Activated CD4-positive, alpha-beta T cell treated with anti-CD3 and anti-CD28 coated beads, Interleukin-2, amount 50 U/mL, for 1 hour (primary cell): ENCODE measurements around the gene GPSM3.
A peak's percentile ranks its signal among the peaks of the same experiment; 100 is the strongest.
"Not testable (repeated sequence)": the region's sequence is repeated elsewhere in the genome, so short reads cannot be mapped to it uniquely, and the experiment has no call there.

Experiments
- DNase-seq: peaks from one replicate; pipeline ENCODE4 v3.0.0-alpha.2; 2020

Gene GPSM3, protein sequence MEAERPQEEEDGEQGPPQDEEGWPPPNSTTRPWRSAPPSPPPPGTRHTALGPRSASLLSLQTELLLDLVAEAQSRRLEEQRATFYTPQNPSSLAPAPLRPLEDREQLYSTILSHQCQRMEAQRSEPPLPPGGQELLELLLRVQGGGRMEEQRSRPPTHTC

DNA sequence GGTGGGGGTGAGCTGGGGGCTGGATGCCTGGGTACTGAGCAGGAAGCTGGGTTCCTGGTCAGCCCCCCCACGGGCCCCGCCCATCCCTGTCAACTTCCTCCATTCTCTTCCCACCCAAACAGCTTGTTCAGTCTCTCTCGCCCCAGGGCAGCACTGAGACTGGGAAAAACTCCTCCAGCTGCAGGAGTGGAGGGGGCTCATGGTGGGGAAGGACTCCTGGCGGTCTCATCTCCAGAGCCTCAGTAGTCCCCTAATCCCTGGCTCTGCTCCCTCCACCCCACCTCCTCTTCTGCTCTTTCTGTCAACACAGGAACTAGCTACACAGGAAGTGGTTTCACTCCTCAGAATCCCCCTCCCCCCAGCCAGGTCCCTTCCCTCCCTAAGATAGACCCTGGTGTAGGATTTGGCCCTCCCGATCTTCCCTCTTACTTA is at the start of gene GPSM3:
Gene GPSM3, minus strand, starts transcription at position 36 of the 432 bp plus-strand sequence. CDS start 130 bp downstream, outside the sequence.
- DNase-seq: peak; percentile 41

- DNase-seq: no peak
Observed at GRCh38 chr6:32240686-32241085, 48.2 kb upstream of the GPSM3 start.

- DNase-seq: no peak
Observed at GRCh38 chr6:32239462-32239861, 47.0 kb upstream of the GPSM3 start.

- no peak for DNase-seq
Observed at GRCh38 chr6:32234934-32235333, 42.5 kb upstream of the GPSM3 start.

DNA sequence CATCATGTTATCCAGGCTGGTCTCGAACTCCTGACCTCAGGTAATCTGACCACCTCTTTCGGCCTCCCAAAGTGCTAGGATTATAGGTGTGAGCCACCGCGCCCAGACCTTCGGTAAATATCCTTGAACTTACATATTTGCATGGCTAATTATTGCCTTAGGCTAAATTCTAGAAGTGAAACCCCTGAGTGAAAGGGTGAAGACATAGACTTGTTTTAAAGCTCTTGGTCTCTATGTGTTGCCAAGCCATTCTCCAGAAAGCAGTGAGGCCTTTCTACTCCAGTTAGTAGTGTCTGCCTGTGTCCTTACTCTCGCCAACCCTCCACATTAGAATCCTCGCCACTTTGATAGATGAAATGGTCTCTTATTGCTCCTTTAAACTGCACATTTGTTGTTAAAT is 34.0 kb upstream of the GPSM3 start:
- no peak for DNase-seq

GRCh38 chr6:32224696-32225095 is 32.3 kb upstream of the GPSM3 start:
- no peak for DNase-seq

DNA sequence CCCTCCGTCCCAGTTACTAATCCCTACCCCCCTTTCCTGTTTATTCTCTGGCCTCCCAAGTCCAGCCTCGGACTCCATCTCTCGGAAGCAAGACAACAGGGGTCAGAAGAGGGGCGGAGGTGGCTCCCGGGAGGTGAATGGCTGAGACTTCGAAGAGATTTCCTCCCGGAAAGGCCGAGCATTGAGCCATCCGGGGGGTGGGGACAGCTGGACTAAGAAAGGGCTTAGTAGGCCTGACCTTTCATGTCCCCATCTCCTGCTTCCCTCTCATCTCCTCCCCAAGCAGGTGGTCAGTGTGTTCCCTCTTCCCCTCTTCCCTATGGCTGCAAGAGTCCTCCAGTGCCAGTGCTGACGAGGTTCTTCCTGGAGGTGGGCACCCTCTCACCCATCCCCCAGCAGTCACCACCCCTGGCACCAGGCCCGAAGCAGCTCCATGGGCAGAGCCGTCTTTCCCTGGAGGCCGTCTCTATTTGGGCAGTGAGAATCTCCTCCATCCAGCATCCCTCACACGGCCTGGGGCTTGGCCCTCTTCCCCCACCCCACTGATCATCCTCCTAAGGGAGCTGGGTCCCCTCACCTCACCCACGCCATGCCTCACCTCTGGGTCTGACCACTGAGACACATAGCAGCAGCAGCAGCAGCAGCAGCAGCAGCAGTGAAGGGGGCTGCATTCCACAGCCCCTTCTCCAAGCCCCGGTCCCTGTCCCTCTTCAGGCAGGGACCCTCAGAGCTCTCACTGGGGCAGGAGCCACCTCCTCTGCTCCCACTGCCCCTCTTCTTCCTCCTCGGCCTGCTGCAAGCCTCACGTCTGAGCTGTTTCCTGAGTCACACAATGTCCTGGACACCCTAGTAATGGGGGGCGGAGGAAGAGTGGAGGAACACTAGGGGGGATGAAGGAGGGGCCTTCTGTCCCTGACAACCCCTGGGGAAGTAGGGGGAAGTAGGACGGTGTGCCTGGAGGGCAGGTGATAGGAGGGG is 31.1 kb upstream of the GPSM3 start, which contains the start of gene NOTCH4:
Gene NOTCH4, minus strand, starts transcription at position 810 of the 978 bp plus-strand sequence. Its CDS starts 139 bp downstream, at position 671.
- DNase-seq: no peak

- DNase-seq: no peak
Observed at GRCh38 chr6:32222333-32223230, 30.1 kb upstream of the GPSM3 start.

GRCh38 chr6:32220021-32220420 is 27.6 kb upstream of the GPSM3 start:
- DNase-seq: no peak

- no peak for DNase-seq
Observed at GRCh38 chr6:32218167-32218566, 25.7 kb upstream of the GPSM3 start.

- DNase-seq: no peak
Observed at GRCh38 chr6:32216998-32217397, 24.6 kb upstream of the GPSM3 start.

DNA sequence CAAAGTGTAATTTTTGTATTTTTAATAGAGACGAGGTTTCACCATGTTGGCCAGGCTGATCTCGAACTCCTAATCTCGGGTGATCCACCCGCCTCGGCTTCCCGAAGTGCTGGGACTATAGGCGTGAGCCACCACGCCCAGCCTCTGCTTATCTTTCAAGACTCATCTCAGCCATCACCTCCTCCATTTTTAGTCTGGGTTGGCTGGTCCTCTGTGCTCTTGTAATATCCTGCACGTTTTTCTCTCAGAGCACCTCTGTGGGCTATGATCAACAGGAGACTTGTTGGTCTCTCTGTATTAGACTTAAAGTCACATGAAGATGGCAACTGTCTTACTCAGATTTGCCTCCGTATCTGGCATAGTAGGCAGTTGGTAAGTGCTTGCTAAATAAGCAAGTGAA is 23.8 kb upstream of the GPSM3 start:
- no peak for DNase-seq

DNA sequence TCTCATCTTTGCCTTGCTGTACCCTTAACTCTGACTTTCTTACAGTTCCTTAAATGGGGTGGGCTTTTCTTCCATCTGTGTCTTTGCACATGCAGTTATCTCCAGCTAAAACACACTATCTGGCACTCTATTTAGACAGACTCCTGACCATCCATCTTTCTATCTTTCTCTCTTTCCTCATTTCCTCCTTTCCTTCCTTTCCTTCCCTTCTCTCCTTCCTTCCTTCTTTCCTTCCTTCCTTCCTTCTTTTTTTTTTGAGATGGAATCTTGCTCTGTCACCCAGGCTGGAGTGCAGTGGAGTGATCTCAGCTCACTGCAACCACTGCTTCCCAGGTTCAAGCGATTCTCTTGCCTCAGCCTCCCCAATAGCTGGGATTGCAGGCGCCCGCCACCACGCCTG is 23.2 kb upstream of the GPSM3 start:
- no peak for DNase-seq

DNA sequence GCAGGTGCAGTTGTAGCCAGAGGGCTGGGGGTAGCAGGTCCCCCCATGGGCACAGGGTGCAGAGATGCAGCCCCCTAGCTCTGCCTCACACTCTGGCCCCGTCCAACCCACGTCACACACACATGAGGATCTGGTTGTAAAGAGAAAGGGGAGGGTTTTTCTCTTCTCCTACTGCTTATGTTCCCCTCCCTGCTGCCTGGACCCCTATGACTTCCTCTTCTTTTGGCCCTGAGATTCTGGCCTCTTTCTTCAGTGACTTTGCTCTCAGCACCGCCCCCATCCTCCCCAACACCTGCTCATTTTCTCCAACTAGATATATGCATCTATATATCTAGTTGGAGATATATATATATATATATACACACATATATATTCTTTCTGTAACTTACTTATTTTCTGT is 21.7 kb upstream of the GPSM3 start:
- no peak for DNase-seq

DNA sequence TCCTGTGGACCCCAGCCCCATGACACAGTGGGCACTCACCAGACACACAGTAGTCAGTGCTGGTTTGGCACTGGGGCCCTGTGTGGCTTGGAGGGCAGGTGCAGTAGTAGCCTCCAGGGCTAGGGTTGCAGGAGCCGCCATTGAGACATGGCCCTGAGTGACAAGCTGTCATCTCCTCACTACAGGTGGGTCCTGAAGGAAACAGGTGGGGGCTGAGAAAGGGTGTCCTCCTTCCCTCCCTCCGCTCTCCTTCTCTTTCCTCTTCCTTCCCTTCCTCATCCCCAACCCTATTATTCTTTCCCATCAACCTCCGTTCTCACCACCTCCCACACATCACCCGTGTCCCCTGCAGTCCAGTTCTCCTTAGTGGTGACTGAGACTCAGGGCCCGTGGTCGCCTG is 21.2 kb upstream of the GPSM3 start:
- DNase-seq: no peak

DNA sequence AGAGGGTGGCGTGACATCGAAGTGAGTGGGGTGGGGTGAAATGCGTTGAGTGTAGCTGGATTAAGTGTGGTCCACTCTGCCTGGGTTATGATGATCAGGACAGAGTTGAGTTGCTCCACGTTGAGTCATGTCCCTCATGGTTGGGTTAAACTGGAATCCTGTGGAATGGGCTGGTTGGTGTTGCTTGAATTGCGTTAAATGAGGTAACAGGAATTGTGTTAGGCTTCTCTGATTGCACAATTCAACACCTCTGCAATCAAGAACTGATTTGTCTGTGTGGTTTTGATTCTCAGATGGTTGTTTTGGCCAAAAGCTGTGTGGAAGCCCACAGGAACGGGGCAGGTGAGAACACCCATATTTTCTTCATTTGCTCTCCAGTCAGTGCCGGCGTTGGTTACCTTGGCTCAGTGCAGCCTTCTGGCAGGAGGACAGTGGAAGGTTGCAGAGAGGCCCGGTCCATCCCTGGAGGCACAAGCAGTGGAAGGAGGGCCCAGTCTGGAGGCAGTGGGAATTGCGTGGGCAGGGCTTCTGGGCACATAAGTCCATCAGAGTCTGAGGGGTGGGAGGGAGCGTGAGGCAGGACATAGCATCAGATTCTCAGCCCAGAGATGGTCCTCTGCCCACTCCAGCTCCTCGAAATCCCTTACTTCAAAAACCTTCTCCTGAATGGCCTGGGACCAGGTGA is 19.8 kb upstream of the GPSM3 start:
- DNase-seq: no peak

- not testable (repeated sequence) for DNase-seq
Observed at GRCh38 chr6:32211432-32211831, 19.0 kb upstream of the GPSM3 start.

DNA sequence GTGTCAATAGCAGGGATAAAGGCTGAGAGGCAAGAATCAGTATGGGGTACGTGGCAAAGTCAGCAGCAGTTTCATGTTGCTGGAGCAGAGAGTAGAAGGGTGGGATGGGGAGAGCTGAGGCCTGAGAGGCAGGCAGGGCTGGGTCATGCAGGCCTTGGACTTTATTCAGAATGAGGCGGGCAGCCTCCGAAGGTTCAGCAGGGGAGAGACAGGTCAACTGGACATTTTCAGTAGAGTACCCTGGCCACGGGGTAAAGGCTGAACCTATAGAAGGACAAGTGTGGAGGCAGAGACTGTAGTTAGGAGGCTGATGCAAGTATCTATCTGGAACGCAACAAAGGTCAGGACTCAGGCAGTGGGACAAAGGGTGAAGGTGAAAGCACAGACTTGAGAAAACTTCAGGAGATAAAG is 17.8 kb upstream of the GPSM3 start:
- no peak for DNase-seq

DNA sequence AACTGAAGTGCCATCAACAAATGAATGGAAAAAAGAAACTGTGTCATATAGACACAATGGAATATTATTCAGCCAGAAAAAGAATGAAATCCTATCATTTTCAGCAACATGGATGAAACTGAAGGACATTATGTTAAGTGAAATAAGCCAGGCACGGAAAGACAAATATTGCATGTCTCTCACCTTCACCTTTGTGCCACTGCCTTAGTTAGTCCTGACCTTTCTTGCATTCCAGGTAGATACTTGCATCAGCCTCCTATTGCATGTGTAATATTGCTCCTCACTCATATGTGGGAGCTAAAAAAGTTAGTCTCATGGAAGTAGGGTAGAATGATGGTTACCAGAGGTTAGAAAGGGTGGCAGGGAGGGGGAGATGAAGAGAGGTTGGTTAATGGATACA is 16.6 kb upstream of the GPSM3 start:
- DNase-seq: no peak

DNA sequence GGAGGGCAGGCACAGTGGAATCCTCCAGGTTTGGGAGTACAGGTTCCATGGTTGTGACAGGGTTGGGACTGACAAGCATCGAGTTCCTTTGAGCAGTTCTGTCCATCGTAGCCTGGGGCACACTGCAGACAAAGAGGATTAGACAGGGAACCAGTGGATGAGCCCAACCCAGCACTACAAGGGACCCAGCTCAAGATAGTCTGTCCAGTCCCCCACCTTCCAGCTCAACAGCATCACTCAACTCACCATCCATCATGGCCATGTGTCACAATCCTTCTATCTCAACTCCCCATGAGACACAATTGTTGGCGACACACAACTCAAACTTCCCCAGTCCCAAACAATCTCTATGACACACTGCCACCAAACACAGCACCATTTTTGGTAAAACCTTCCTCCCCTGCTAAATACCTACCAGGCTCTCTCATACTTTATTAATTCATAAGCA is 11.8 kb upstream of the GPSM3 start:
- DNase-seq: no peak

- no peak for DNase-seq
Observed at GRCh38 chr6:32203426-32204267, 11.2 kb upstream of the GPSM3 start.
